ENCODE measurements around the gene ARL17B.
"Not testable (repeated sequence)": the region's sequence is repeated elsewhere in the genome, so short reads cannot be mapped to it uniquely, and the experiment has no call there.

- not testable (repeated sequence) for TF ChIP-seq ZNF274 (IDR thresholded peaks at IDR 0.05; ENCODE audit: low read length); ZNF274 (tag by site-specific recombination; IDR thresholded peaks at IDR 0.05; ENCODE audit: borderline replicate concordance); SCRT2 (tag by site-specific recombination; IDR thresholded peaks at IDR 0.05); PBX3 (CRISPR knock-in tag; IDR thresholded peaks at IDR 0.05); ZNF792 (tag by site-specific recombination; IDR thresholded peaks at IDR 0.05); ZNF639 (tag by site-specific recombination; IDR thresholded peaks at IDR 0.05)
- TF ChIP-seq, protein P1, sequence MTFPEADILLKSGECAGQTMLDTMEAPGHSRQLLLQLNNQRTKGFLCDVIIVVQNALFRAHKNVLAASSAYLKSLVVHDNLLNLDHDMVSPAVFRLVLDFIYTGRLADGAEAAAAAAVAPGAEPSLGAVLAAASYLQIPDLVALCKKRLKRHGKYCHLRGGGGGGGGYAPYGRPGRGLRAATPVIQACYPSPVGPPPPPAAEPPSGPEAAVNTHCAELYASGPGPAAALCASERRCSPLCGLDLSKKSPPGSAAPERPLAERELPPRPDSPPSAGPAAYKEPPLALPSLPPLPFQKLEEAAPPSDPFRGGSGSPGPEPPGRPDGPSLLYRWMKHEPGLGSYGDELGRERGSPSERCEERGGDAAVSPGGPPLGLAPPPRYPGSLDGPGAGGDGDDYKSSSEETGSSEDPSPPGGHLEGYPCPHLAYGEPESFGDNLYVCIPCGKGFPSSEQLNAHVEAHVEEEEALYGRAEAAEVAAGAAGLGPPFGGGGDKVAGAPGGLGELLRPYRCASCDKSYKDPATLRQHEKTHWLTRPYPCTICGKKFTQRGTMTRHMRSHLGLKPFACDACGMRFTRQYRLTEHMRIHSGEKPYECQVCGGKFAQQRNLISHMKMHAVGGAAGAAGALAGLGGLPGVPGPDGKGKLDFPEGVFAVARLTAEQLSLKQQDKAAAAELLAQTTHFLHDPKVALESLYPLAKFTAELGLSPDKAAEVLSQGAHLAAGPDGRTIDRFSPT (tag by site-specific recombination; IDR thresholded peaks at IDR 0.05): not testable (repeated sequence)
- TF ChIP-seq, protein P2, sequence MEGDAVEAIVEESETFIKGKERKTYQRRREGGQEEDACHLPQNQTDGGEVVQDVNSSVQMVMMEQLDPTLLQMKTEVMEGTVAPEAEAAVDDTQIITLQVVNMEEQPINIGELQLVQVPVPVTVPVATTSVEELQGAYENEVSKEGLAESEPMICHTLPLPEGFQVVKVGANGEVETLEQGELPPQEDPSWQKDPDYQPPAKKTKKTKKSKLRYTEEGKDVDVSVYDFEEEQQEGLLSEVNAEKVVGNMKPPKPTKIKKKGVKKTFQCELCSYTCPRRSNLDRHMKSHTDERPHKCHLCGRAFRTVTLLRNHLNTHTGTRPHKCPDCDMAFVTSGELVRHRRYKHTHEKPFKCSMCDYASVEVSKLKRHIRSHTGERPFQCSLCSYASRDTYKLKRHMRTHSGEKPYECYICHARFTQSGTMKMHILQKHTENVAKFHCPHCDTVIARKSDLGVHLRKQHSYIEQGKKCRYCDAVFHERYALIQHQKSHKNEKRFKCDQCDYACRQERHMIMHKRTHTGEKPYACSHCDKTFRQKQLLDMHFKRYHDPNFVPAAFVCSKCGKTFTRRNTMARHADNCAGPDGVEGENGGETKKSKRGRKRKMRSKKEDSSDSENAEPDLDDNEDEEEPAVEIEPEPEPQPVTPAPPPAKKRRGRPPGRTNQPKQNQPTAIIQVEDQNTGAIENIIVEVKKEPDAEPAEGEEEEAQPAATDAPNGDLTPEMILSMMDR (tag by site-specific recombination; IDR thresholded peaks at IDR 0.05): not testable (repeated sequence)
Measured at GRCh38 chr17:46254215-46254614, 107.4 kb downstream of the ARL17B start.

Data from HEK293 (cell line).